ENCODE measurements around the gene SEC24B. TPM values are rescaled to one million over a fixed set of nuclear protein-coding genes. Genes with fewer than 3 reads are reported as not detected.
A peak's percentile ranks its signal among the peaks of the same experiment; 100 is the strongest.

SEC24B gene
- total and polyA plus RNA-seq, 2 experiments from 2014 or later: 9.4 to 32.8 TPM

GRCh38 chr4:109407027-109407737, 26.4 kb upstream of the SEC24B start (continued):
- no peak for TF ChIP-seq ZNF462 (CRISPR knock-in tag; IDR thresholded peaks at IDR 0.05)
- TF ChIP-seq EZH2 (IDR thresholded peaks at IDR 0.05; ENCODE audit: low read depth, unreplicated experiment): no peak
- no peak for TF ChIP-seq POLR2AphosphoS5 (IDR thresholded peaks at IDR 0.05; ENCODE audit: low read depth)
- no peak for TF ChIP-seq CREB1 (CRISPR knock-in tag; IDR thresholded peaks at IDR 0.05; ENCODE audit: low read depth)
- TF ChIP-seq, protein P1, sequence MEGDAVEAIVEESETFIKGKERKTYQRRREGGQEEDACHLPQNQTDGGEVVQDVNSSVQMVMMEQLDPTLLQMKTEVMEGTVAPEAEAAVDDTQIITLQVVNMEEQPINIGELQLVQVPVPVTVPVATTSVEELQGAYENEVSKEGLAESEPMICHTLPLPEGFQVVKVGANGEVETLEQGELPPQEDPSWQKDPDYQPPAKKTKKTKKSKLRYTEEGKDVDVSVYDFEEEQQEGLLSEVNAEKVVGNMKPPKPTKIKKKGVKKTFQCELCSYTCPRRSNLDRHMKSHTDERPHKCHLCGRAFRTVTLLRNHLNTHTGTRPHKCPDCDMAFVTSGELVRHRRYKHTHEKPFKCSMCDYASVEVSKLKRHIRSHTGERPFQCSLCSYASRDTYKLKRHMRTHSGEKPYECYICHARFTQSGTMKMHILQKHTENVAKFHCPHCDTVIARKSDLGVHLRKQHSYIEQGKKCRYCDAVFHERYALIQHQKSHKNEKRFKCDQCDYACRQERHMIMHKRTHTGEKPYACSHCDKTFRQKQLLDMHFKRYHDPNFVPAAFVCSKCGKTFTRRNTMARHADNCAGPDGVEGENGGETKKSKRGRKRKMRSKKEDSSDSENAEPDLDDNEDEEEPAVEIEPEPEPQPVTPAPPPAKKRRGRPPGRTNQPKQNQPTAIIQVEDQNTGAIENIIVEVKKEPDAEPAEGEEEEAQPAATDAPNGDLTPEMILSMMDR (conservative IDR thresholded peaks at IDR 0.05; ENCODE audit: low read depth in 2 of 2): no peak
- TF ChIP-seq NANOG (IDR thresholded peaks at IDR 0.05; ENCODE audit: borderline replicate concordance): no peak

DNA sequence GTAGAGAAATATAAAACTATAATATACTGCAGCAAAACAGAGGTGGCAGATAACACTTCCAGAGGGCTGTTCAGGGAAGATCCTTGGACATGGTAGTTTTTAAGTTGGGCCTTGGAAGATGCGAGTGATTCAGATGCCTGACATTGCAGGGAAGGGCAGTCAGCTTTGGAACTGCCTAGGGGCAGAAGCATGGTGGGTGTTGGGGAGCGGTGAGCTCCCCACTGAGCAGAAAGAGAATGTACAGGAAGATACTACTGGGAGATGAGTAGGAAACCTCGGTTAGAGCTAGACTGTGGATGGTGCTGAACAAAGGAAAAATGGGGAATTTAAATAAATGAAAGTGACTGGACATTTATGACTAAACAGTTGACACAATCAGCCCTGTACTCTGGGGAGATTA, 24.9 kb upstream of the SEC24B start:
- H3K27me3 Mint-ChIP-seq (ENCODE audit: insufficient read depth, low read depth, poor library complexity): peaks cover 2% of the 10 kb centered on the region
- no peak overlapping the region for H3K27ac ChIP-seq (ENCODE audit: low read depth)
- H3K4me1 Mint-ChIP-seq: peaks cover 30% of the 10 kb centered on the region
- TF ChIP-seq, protein P1 (conservative IDR thresholded peaks at IDR 0.05; ENCODE audit: low read depth in 2 of 2): no peak
- TF ChIP-seq EZH2phosphoT487 (IDR thresholded peaks at IDR 0.05; ENCODE audit: unreplicated experiment) (no peak), ZNF331 (CRISPR knock-in tag; IDR thresholded peaks at IDR 0.05; ENCODE audit: low read depth) (no peak), REST (IDR thresholded peaks at IDR 0.05; ENCODE audit: unreplicated experiment) (no peak)
- no peak overlapping the region for H3K4me3 Mint-ChIP-seq
- H2AFZ ChIP-seq: no peak overlapping the region; the same call in 1 of the 2 replicates
- H3F3A ChIP-seq (replicated peaks; ENCODE audit: low read depth): no peaks in the 10 kb centered on the region
- peak overlapping the region; percentile 63; the same call in 1 of the 2 replicates for H3K27ac Mint-ChIP-seq
- no peak for DNase-seq (ENCODE audit: low spot score)
- no peak overlapping the region for H3K4me3 ChIP-seq
- ATAC-seq: no peak
- no peaks in the 10 kb centered on the region for H3K9me2 ChIP-seq (ENCODE audit: insufficient read depth)
- H3K36me3 Mint-ChIP-seq (ENCODE audit: low read depth): no peaks in the 10 kb centered on the region
- H3K27me3 ChIP-seq (ENCODE audit: insufficient read depth): no peaks in the 10 kb centered on the region
- H3K4me1 ChIP-seq (ENCODE audit: insufficient read depth): peaks cover 25% of the 10 kb centered on the region; the same call in 1 of the 2 replicates
- no peaks in the 10 kb centered on the region for H3K79me2 ChIP-seq (replicated peaks; ENCODE audit: insufficient read depth)
- no peaks in the 10 kb centered on the region for H3K36me3 ChIP-seq (ENCODE audit: insufficient read depth)
- H3K9me3 Mint-ChIP-seq: no peaks in the 10 kb centered on the region
- no peaks in the 10 kb centered on the region for H4K20me1 ChIP-seq (replicated peaks; ENCODE audit: insufficient read depth)
- no peak overlapping the region for H3K4me2 ChIP-seq

Measured in GM23338 (cell line).